GM18951 (cell line): ENCODE data around the gene ZNF701.
A peak's percentile ranks its signal among the peaks of the same experiment; 100 is the strongest.
"Not testable (repeated sequence)": the region's sequence is repeated elsewhere in the genome, so short reads cannot be mapped to it uniquely, and the experiment has no call there.

Source experiments
- POLR2A ChIP-seq: IDR thresholded peaks from 4 replicates; pipeline ENCODE4 v1.6.1; 2011; ENCODE audit warnings: mild to moderate bottlenecking; ENCODE audit not compliant: insufficient read length, insufficient read depth; ENCODE audit errors: extremely low read depth
- in situ Hi-C: fragments of 300-500 bp; cut with MboI; formaldehyde crosslinking; loops from one replicate; pipeline ENCODE4 v1.12.0; 2022; ENCODE audit warnings: low sequenced_read_pairs, mixed read lengths, inconsistent platforms; ENCODE audit not compliant: unreplicated experiment

The ZNF701 gene

GRCh38 chr19:52570000-52570861, at the start of gene ZNF701:
Gene ZNF701, plus strand, starts transcription at chr19:52570287. Its CDS starts 3,861 bp downstream, at chr19:52574148.
- TF ChIP-seq POLR2A: peak; percentile 93
- in situ Hi-C loops: no loop called here

GRCh38 chr19:52522551-52522950, 47.5 kb upstream of the ZNF701 start:
- in situ Hi-C loops: no loop called here

GRCh38 chr19:52524086-52524485, 46.0 kb upstream of the ZNF701 start:
- TF ChIP-seq POLR2A: no peak
- in situ Hi-C loops: no loop called here

More at GRCh38 chr19:52522551-52522950, 47.5 kb upstream of the ZNF701 start:
- TF ChIP-seq POLR2A: no peak

- in situ Hi-C loops: no loop called here
- TF ChIP-seq POLR2A: peak; percentile 77
These were observed 42.7 kb upstream of the ZNF701 start, which contains the start of gene ZNF808 for GRCh38 chr19:52527134-52527955. Gene ZNF808, plus strand, starts transcription at chr19:52527668. Its CDS starts 15,617 bp downstream, at chr19:52543285.

GRCh38 chr19:52527956-52528351, 42.1 kb upstream of the ZNF701 start:
- TF ChIP-seq POLR2A: no peak
- in situ Hi-C loops: no loop called here

GRCh38 chr19:52532480-52532879, 37.6 kb upstream of the ZNF701 start:
- no peak for TF ChIP-seq POLR2A
- in situ Hi-C loops: no loop called here

GRCh38 chr19:52533901-52534300, 36.2 kb upstream of the ZNF701 start:
- TF ChIP-seq POLR2A: no peak
- in situ Hi-C loops: no loop called here

GRCh38 chr19:52535385-52535770, 34.7 kb upstream of the ZNF701 start:
- in situ Hi-C loops: not testable (repeated sequence)

- peak; percentile 79 for TF ChIP-seq POLR2A
- in situ Hi-C loops: no loop called here
These were observed 34.2 kb upstream of the ZNF701 start for GRCh38 chr19:52535771-52536447.

GRCh38 chr19:52536448-52536800, 33.7 kb upstream of the ZNF701 start:
- no peak for TF ChIP-seq POLR2A
- in situ Hi-C loops: no loop called here

GRCh38 chr19:52538815-52539214, 31.3 kb upstream of the ZNF701 start:
- in situ Hi-C loops: not testable (repeated sequence)

- in situ Hi-C loops: not testable (repeated sequence)
These were observed 28.9 kb upstream of the ZNF701 start for GRCh38 chr19:52541176-52541575.

- in situ Hi-C loops: no loop called here
- no peak for TF ChIP-seq POLR2A
These were observed 28.5 kb upstream of the ZNF701 start for GRCh38 chr19:52541608-52542007.

GRCh38 chr19:52542541-52542940, 27.5 kb upstream of the ZNF701 start:
- in situ Hi-C loops: not testable (repeated sequence)
